ENCODE measurements around the gene ARFGEF2. TPM values are rescaled to one million over a fixed set of nuclear protein-coding genes. Genes with fewer than 3 reads are reported as not detected.

Gene ARFGEF2
- total RNA-seq, 1 donor from 2014 or later = 32.5 TPM

GRCh38 chr20:48995589-48995988 is 74.1 kb downstream of the ARFGEF2 start:
- Mint-ChIP-seq H3K27ac (ENCODE audit: unreplicated experiment) (no peak overlapping the region), H3K9me3 (ENCODE audit: unreplicated experiment) (no peaks in the 10 kb centered on the region), H3K4me3 (ENCODE audit: unreplicated experiment) (no peak overlapping the region), H3K27me3 (ENCODE audit: unreplicated experiment) (no peaks in the 10 kb centered on the region), H3K4me1 (ENCODE audit: unreplicated experiment) (no peaks in the 10 kb centered on the region), H3K36me3 (ENCODE audit: unreplicated experiment) (peaks cover 60% of the 10 kb centered on the region)
- no peak for DNase-seq (ENCODE audit: extremely low spot score, unreplicated experiment)
- no peak for TF ChIP-seq CTCF (IDR thresholded peaks at IDR 0.05)

GRCh38 chr20:48999890-49000870 is 78.7 kb downstream of the ARFGEF2 start:
- H3K27me3 Mint-ChIP-seq (ENCODE audit: unreplicated experiment) = no peaks in the 10 kb centered on the region
- peaks cover 34% of the 10 kb centered on the region for H3K36me3 Mint-ChIP-seq (ENCODE audit: unreplicated experiment)
- H3K9me3 Mint-ChIP-seq (ENCODE audit: unreplicated experiment) = no peaks in the 10 kb centered on the region
- no peak overlapping the region for H3K27ac Mint-ChIP-seq (ENCODE audit: unreplicated experiment)
- no peaks in the 10 kb centered on the region for H3K4me1 Mint-ChIP-seq (ENCODE audit: unreplicated experiment)
- H3K4me3 Mint-ChIP-seq (ENCODE audit: unreplicated experiment) = no peak overlapping the region
- DNase-seq (ENCODE audit: extremely low spot score, unreplicated experiment) = no peak
- TF ChIP-seq CTCF (IDR thresholded peaks at IDR 0.05) = no peak

GRCh38 chr20:49001741-49002140 is 80.2 kb downstream of the ARFGEF2 start:
- Mint-ChIP-seq H3K36me3 (ENCODE audit: unreplicated experiment) (peaks cover 38% of the 10 kb centered on the region), H3K27me3 (ENCODE audit: unreplicated experiment) (no peaks in the 10 kb centered on the region), H3K9me3 (ENCODE audit: unreplicated experiment) (no peaks in the 10 kb centered on the region), H3K4me3 (ENCODE audit: unreplicated experiment) (no peak overlapping the region), H3K4me1 (ENCODE audit: unreplicated experiment) (no peaks in the 10 kb centered on the region), H3K27ac (ENCODE audit: unreplicated experiment) (no peak overlapping the region)
- TF ChIP-seq CTCF (IDR thresholded peaks at IDR 0.05) = no peak
- no peak for DNase-seq (ENCODE audit: extremely low spot score, unreplicated experiment)

- no peak overlapping the region for H3K4me3 Mint-ChIP-seq (ENCODE audit: unreplicated experiment)
- no peaks in the 10 kb centered on the region for H3K9me3 Mint-ChIP-seq (ENCODE audit: unreplicated experiment)
- no peak overlapping the region for H3K27ac Mint-ChIP-seq (ENCODE audit: unreplicated experiment)
- H3K4me1 Mint-ChIP-seq (ENCODE audit: unreplicated experiment) = no peaks in the 10 kb centered on the region
- TF ChIP-seq CTCF (IDR thresholded peaks at IDR 0.05) = no peak
- H3K27me3 Mint-ChIP-seq (ENCODE audit: unreplicated experiment) = no peaks in the 10 kb centered on the region
- DNase-seq (ENCODE audit: extremely low spot score, unreplicated experiment) = no peak
- H3K36me3 Mint-ChIP-seq (ENCODE audit: unreplicated experiment) = peaks cover 43% of the 10 kb centered on the region
Measured at GRCh38 chr20:49006446-49006980, 85.0 kb downstream of the ARFGEF2 start.

All from osteocyte (in vitro differentiated cells).